ENCODE measurements around the gene LRRC59. TPM values are rescaled to one million over a fixed set of nuclear protein-coding genes. Genes with fewer than 3 reads are reported as not detected.

The LRRC59 gene
- total RNA-seq, 6 donors from 2014 or later = 19.9 to 135 (median 67.0) TPM

DNA sequence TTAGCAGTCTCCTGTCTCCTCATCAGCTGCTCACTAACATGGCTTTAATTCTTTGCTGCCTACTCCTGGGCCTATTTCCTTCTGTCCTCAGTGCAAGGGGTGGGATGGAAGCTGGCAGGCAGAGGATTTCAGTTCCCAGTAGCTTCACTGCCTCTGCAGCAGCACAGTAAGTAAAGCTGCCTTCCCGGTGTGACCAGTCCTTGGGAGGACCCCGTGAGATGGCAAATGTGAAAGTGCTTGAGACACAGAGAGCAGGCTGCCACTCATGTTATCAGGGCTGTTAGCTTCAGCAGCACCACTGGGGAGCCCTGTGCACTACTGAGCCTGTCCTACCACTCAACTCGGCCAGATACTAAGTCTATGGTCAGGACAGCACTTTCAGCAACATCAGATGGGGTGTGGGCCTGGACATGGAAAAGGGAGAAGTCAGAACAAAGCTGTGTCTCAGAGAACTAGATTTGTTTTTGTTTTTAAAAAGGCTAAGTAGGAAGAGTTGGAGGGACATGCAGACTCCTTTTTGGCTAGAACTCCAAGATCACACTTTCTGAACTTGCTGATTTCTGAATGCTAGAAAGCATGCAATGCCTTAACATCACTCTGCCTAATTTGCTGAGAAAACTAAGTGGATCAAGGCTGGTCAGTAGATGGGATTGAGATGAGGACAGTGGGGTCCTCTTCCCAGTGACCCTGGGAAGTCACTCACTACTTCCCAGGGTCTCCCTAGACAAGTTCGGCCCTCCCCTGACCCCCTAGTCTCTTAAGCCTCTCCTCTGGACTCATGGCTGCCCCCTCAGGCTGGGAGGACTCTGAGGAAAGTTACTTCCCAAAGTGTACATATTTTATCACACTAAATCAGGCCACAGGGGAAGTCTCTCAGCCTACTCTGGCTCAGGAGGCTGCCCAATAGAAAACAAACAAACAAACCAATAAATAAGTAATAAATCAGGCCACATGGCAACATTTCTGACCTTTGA lies 29.8 kb upstream of the LRRC59 start:
- H3K27me3 ChIP-seq = no peaks in the 10 kb centered on the region
- ATAC-seq (ENCODE audit: low FRiP score in 2 of 2) (peak; percentile 37 to 66), DNase-seq (peak in 1 of 2 donors; percentile 80)
- WGBS, 2 donors = 19% methylated on average over 4 of the region's 4 CpGs
- H3K4me3 ChIP-seq = peak overlapping the region; percentile 26 to 86 (median 70)
- H3K27ac ChIP-seq = peak overlapping the region; percentile 60 to 90 (median 82)
- TF ChIP-seq POLR2A (IDR thresholded peaks at IDR 0.05) (peak in 2 of 4 donors; percentile 14 to 15), POLR2AphosphoS5 (IDR thresholded peaks at IDR 0.05) (peak in 1 of 2 donors; percentile 4), EP300 (IDR thresholded peaks at IDR 0.05) (no peak)
- TF ChIP-seq, protein P1, sequence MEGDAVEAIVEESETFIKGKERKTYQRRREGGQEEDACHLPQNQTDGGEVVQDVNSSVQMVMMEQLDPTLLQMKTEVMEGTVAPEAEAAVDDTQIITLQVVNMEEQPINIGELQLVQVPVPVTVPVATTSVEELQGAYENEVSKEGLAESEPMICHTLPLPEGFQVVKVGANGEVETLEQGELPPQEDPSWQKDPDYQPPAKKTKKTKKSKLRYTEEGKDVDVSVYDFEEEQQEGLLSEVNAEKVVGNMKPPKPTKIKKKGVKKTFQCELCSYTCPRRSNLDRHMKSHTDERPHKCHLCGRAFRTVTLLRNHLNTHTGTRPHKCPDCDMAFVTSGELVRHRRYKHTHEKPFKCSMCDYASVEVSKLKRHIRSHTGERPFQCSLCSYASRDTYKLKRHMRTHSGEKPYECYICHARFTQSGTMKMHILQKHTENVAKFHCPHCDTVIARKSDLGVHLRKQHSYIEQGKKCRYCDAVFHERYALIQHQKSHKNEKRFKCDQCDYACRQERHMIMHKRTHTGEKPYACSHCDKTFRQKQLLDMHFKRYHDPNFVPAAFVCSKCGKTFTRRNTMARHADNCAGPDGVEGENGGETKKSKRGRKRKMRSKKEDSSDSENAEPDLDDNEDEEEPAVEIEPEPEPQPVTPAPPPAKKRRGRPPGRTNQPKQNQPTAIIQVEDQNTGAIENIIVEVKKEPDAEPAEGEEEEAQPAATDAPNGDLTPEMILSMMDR (IDR thresholded peaks at IDR 0.05) = peak in 1 of 6 experiments; percentile 4
- peaks cover 25 to 68% (median 43%) of the 10 kb centered on the region in 4 donors for H3K4me1 ChIP-seq
- no peaks in the 10 kb centered on the region for H3K36me3 ChIP-seq
- H3K9me3 ChIP-seq = no peaks in the 10 kb centered on the region

DNA sequence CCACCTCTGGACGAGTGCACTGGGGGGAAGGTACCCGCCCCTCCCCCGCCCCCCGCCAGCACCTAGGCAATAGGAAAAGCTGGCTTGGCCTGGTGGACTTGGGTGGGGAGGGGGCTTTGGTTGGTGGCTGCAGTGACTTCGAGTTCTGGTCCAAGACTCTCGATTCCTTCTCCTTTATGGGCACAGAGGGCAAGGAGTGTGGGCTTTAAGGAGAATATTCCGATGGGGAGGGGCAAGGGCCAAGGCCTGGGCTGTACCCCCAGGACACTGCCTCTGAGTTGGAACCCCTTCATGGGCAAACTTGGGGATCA lies 29.1 kb upstream of the LRRC59 start:
- Histone ChIP-seq H3K4me1 (peaks cover 29 to 75% (median 43%) of the 10 kb centered on the region in 4 donors), H3K9me3 (no peaks in the 10 kb centered on the region), H3K27me3 (no peaks in the 10 kb centered on the region), H3K4me3 (peak overlapping the region; percentile 26 to 86 (median 70)), H3K27ac (peak overlapping the region; percentile 60 to 90 (median 82)), H3K36me3 (no peaks in the 10 kb centered on the region)
- WGBS, 2 donors = 0 to 6% methylated on average over 5 to 7 of the region's 7 CpGs
- TF ChIP-seq, protein P1 (IDR thresholded peaks at IDR 0.05) = no peak
- no peak for TF ChIP-seq EP300 (IDR thresholded peaks at IDR 0.05)
- no peak for TF ChIP-seq POLR2A (IDR thresholded peaks at IDR 0.05)
- no peak for TF ChIP-seq POLR2AphosphoS5 (IDR thresholded peaks at IDR 0.05)
- DNase-seq (no peak), ATAC-seq (ENCODE audit: low FRiP score in 2 of 2) (peak in 1 of 2 donors; percentile 35)

DNA sequence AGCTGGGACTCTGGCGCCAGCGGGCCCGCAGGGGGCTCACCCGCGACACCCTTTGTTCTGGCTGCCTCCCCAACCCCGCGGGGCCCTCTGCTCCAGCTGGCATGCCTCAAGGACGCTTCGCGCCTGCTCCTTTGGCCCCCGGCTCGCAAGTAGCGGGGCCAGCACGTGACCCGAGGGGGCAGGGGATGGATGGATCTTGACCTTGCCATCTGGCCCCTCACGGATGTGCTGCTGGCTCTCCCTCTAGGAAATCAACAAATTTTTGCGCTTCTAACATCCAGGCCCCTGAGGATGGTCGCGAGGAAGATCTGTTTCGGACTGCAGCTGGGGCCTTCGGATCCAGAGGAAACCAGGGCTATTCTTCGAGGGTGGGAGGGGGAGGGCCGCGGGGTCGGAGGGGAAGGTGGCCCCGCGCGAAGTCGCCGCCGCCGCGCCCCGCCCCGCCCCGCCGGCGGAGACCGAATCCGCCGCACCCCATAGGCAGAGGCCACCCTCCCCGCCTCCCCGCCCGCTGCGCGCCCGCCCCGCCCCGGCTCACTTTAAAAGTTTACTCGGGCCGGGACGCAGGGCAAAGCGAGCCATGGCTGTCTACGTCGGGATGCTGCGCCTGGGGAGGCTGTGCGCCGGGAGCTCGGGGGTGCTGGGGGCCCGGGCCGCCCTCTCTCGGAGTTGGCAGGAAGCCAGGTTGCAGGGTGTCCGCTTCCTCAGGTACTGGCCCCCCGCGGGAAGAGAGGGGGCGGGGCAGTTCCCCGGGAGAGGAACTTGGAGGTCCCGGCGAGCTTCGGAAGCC lies 28.6 kb upstream of the LRRC59 start, which contains the start of gene ACSF2:
ACSF2 (plus strand) TSS at position 537 of the 790 bp plus-strand sequence; CDS start at position 581, 44 bp downstream.
- 0 to 1% methylated on average over 7 to 45 of the region's 70 CpGs for WGBS, 2 donors
- Histone ChIP-seq H3K27ac (peak within 1 kb of the TSS; percentile 60 to 90 (median 82)), H3K27me3 (no peaks in the 10 kb centered on the region), H3K36me3 (no peaks in the 10 kb centered on the region), H3K4me1 (peaks cover 32 to 80% (median 47%) of the 10 kb centered on the region in 4 donors), H3K4me3 (peak within 1 kb of the TSS; percentile 26 to 86 (median 70)), H3K9me3 (no peaks in the 10 kb centered on the region)
- TF ChIP-seq EP300 (IDR thresholded peaks at IDR 0.05) = no peak
- TF ChIP-seq, protein P1 (IDR thresholded peaks at IDR 0.05) = no peak
- TF ChIP-seq POLR2AphosphoS5 (IDR thresholded peaks at IDR 0.05) = peak; percentile 27 to 77
- TF ChIP-seq POLR2A (IDR thresholded peaks at IDR 0.05) = peak in 3 of 4 donors; percentile 58 to 81 (median 61)
- ATAC-seq (ENCODE audit: low FRiP score in 2 of 2) = peak; percentile 80 to 94
- DNase-seq = peak; percentile 83 to 95

DNA sequence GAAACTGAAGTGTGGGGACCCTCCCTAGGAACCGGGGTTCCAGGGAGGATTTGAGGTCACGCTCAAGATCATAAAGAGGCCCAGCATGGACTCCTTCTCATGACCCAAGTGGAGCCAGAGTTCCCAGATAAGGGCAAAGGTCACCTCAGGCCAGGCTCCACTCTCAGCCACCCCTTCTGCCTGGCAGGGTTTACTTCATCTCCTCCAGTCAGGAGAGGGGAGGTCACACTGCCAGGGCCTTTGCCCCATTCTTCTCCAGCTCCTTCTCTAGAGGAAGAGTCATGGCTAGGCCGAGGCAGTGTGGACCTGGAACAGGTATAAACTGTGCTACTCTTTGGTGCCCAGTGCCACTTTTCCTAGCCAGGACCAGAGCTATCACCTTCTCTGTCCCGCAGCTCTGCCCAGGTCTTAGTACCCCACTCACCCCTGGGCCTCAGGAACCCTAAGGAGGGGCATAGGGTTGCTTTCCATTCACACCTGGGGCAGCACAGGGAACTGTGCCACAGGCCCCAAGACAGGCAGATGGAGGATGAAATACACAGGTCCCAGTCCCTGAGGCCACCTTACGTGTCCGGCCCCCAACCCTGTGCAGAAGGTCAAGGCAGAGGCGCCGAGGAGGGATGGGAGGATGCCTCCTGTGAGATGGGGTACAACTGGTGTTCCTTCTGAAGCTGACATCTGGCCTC lies 27.8 kb upstream of the LRRC59 start:
- no peaks in the 10 kb centered on the region for H3K27me3 ChIP-seq
- peaks cover 33 to 87% (median 49%) of the 10 kb centered on the region in 4 donors for H3K4me1 ChIP-seq
- peak overlapping the region in 3 of 4 donors; percentile 60 to 90 (median 86) for H3K27ac ChIP-seq
- H3K4me3 ChIP-seq = peak overlapping the region in 3 of 4 donors; percentile 60 to 86 (median 81)
- no peak for DNase-seq
- TF ChIP-seq, protein P1 (IDR thresholded peaks at IDR 0.05) = no peak
- TF ChIP-seq POLR2A (IDR thresholded peaks at IDR 0.05) (no peak), POLR2AphosphoS5 (IDR thresholded peaks at IDR 0.05) (no peak), EP300 (IDR thresholded peaks at IDR 0.05) (no peak)
- ATAC-seq (ENCODE audit: low FRiP score in 2 of 2) = no peak
- no peaks in the 10 kb centered on the region for H3K36me3 ChIP-seq
- no peaks in the 10 kb centered on the region for H3K9me3 ChIP-seq
- WGBS, 2 donors = 80 to 88% methylated on average over 3 to 8 of the region's 8 CpGs

Data from upper lobe of left lung (tissue), 6 donors.